ENCODE measurements around the gene EFNA5.

DNA sequence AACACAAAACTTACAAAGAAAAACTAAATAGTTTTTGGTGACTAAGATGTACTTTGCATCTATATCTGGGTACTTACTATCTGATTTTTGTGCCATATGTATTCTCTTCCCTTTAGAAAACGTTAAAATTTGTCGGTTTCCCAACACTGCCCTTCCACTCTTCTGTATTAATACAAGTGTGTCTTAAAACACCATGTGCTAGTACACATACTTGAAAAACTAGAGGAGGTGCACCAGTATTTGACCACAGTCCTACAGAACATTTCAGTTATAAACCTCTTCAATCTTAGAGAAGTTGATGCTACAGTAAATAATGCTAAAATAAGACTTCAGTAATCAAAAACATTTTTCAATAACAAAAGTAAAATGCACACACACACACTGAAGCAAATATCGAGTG lies 251.2 kb downstream of the EFNA5 start:
- TF ChIP-seq CTCF (IDR thresholded peaks at IDR 0.05) (no peak), POLR2A (IDR thresholded peaks at IDR 0.05) (no peak)

All from lower leg skin (tissue), 3 donors.